ENCODE measurements around the gene DNAJC5G.

DNAJC5G gene

GRCh38 chr2:27281442-27281841, 6.2 kb downstream of the DNAJC5G start:
- DNase-seq (ENCODE audit: low read depth): no peak
- no peak for TF ChIP-seq CTCF (conservative IDR thresholded peaks at IDR 0.05; ENCODE audit: low read depth, low read length)
- H3K4me3 ChIP-seq (ENCODE audit: low read depth, low read length): no peak overlapping the region

- DNase-seq (ENCODE audit: low read depth): no peak
- TF ChIP-seq CTCF (conservative IDR thresholded peaks at IDR 0.05; ENCODE audit: low read depth, low read length): no peak
- no peak within 1 kb of the TSS for H3K4me3 ChIP-seq (ENCODE audit: low read depth, low read length)
These were observed 6.8 kb downstream of the DNAJC5G start, which contains the start of gene TRIM54 for GRCh38 chr2:27281855-27282559. Gene TRIM54 (plus strand): TSS chr2:27282429. CDS start chr2:27282732, 303 bp downstream.

- no peak for DNase-seq (ENCODE audit: low read depth)
- TF ChIP-seq CTCF (conservative IDR thresholded peaks at IDR 0.05; ENCODE audit: low read depth, low read length): no peak
- no peak overlapping the region for H3K4me3 ChIP-seq (ENCODE audit: low read depth, low read length)
These were observed 7.7 kb downstream of the DNAJC5G start for GRCh38 chr2:27282892-27283291.

GRCh38 chr2:27284996-27285395, 9.8 kb downstream of the DNAJC5G start:
- no peak for DNase-seq (ENCODE audit: low read depth)
- TF ChIP-seq CTCF (conservative IDR thresholded peaks at IDR 0.05; ENCODE audit: low read depth, low read length): no peak
- H3K4me3 ChIP-seq (ENCODE audit: low read depth, low read length): no peak overlapping the region

DNA sequence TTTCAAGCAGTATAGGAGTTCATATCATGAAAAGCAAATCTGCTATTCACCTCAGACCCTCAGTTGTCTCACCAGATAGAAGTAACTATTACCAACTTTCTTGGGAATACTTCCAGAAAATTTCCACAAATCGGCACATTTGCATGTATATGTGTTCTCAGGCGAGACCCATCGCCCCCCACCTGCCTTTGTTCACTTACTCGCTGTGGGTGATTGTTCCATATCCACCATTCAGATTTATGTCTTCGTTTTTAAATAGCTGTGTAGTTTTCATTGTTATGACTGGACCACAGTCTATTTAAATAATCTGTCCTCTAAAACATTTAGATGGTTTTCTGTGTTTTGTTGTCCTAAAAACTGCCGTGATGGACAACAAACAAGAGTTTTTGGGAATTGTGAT, 10.2 kb downstream of the DNAJC5G start:
- no peak overlapping the region for H3K4me3 ChIP-seq (ENCODE audit: low read depth, low read length)
- no peak for DNase-seq (ENCODE audit: low read depth)
- no peak for TF ChIP-seq CTCF (conservative IDR thresholded peaks at IDR 0.05; ENCODE audit: low read depth, low read length)

GRCh38 chr2:27288610-27289009, 13.4 kb downstream of the DNAJC5G start:
- no peak for DNase-seq (ENCODE audit: low read depth)
- TF ChIP-seq CTCF (conservative IDR thresholded peaks at IDR 0.05; ENCODE audit: low read depth, low read length): no peak
- no peak overlapping the region for H3K4me3 ChIP-seq (ENCODE audit: low read depth, low read length)

- no peak for DNase-seq (ENCODE audit: low read depth)
- no peak overlapping the region for H3K4me3 ChIP-seq (ENCODE audit: low read depth, low read length)
- no peak for TF ChIP-seq CTCF (conservative IDR thresholded peaks at IDR 0.05; ENCODE audit: low read depth, low read length)
These were observed 15.3 kb downstream of the DNAJC5G start for GRCh38 chr2:27290549-27290948.
